Hepatocyte (in vitro differentiated cells): ENCODE data around the gene GPC4. TPM values are rescaled to one million over a fixed set of nuclear protein-coding genes. Genes with fewer than 3 reads are reported as not detected.
A peak's percentile ranks its signal among the peaks of the same experiment; 100 is the strongest.

Source experiments
- DNase-seq: peaks from one replicate; pipeline ENCODE4 v3.0.0-alpha.2; 2016; ENCODE audit warnings: low spot score
- H2AFZ ChIP-seq: fragments of 200-600 bp; sonication (generic); 2 replicates; pipeline ENCODE4 v1.6.0; 2016; ENCODE audit warnings: antibody characterized with exemption, mild to moderate bottlenecking
- H3K27ac ChIP-seq: fragments of 200-600 bp; sonication (generic); 2 replicates; pipeline ENCODE4 v1.5.1; 2016; ENCODE audit warnings: mild to moderate bottlenecking
- H3K27me3 ChIP-seq: fragments of 200-600 bp; sonication (generic); 2 replicates; pipeline ENCODE4 v1.6.1; 2016
- H3K36me3 ChIP-seq: fragments of 200-600 bp; sonication (generic); replicated peaks from 2 replicates; pipeline ENCODE4 v1.5.1; 2016; ENCODE audit warnings: low read depth; ENCODE audit not compliant: insufficient read depth
- H3K4me1 ChIP-seq: fragments of 200-600 bp; sonication (generic); 2 replicates; pipeline ENCODE4 v1.5.1; 2016; ENCODE audit warnings: mild to moderate bottlenecking, moderate library complexity; ENCODE audit not compliant: insufficient read depth
- H3K4me2 ChIP-seq: fragments of 200-600 bp; sonication (generic); 2 replicates; pipeline ENCODE4 v1.6.0; 2016
- H3K4me3 ChIP-seq: fragments of 200-600 bp; sonication (generic); 2 replicates; pipeline ENCODE4 v1.5.1; 2016; ENCODE audit warnings: mild to moderate bottlenecking
- H3K79me2 ChIP-seq: fragments of 200-600 bp; sonication (generic); 2 replicates; pipeline ENCODE4 v1.6.0; 2017; ENCODE audit warnings: mild to moderate bottlenecking
- H3K9me2 ChIP-seq: fragments of 200-600 bp; sonication (generic); replicated peaks from 2 replicates; pipeline ENCODE4 v1.6.0; 2017; ENCODE audit warnings: mild to moderate bottlenecking; ENCODE audit not compliant: insufficient read depth
- H3K9me3 ChIP-seq: fragments of 200-600 bp; sonication (generic); 2 replicates; pipeline ENCODE4 v1.5.1; 2016; ENCODE audit warnings: low read depth, mild to moderate bottlenecking
- H4K20me1 ChIP-seq: fragments of 200-600 bp; sonication (generic); 2 replicates; pipeline ENCODE4 v1.6.0; 2016; ENCODE audit warnings: mild to moderate bottlenecking; ENCODE audit not compliant: insufficient read depth, poor library complexity, severe bottlenecking
- CTCF ChIP-seq: fragments of 200-600 bp; sonication (generic); IDR thresholded peaks from 2 replicates; pipeline ENCODE4 v1.5.1; 2016; ENCODE audit warnings: antibody characterized with exemption, mild to moderate bottlenecking; ENCODE audit not compliant: poor library complexity
- EZH2 ChIP-seq: fragments of 200-600 bp; sonication (generic); IDR thresholded peaks from 2 replicates; pipeline ENCODE4 v1.6.1; 2016; ENCODE audit warnings: antibody characterized with exemption, mild to moderate bottlenecking, borderline replicate concordance
- EZH2phosphoT487 ChIP-seq: fragments of 200-600 bp; sonication (generic); IDR thresholded peaks from one replicate; pipeline ENCODE4 v1.6.1; 2018; ENCODE audit warnings: antibody characterized with exemption, mild to moderate bottlenecking, low read depth, moderate library complexity; ENCODE audit not compliant: unreplicated experiment, severe bottlenecking
- WGBS: methylation state at CpG from one replicate; pipeline ENCODE4 v1.1.6; 2016; ENCODE audit warnings: low lambda C conversion rate; ENCODE audit errors: missing lambda C conversion rate; 5-methylcytosine and 5-hydroxymethylcytosine counted together
- polyA plus RNA-seq: library from polyadenylated mRNA; unstranded; fragments of >200 nt; fragmentation: Nextera tagmentation; extraction: Ambion mirVana; gene quantifications from 2 replicates; pipeline ENCODE4 v1.2.1, GENCODE V29; 2016
- total RNA-seq: library from RNA; depleted of rRNA; stranded (reverse); fragments of >200 nt; gene quantifications from 2 replicates; pipeline ENCODE4 v1.2.3, GENCODE V29; 2014

GPC4 gene
- total and polyA plus RNA-seq, 2 experiments from 2014 or later, result 11.8 to 16.0 TPM

GRCh38 chrX:133362538-133362937 is 52.8 kb downstream of the GPC4 start:
- WGBS, result 54% methylated on average over 2 of the region's 2 CpGs
- no peaks in the 10 kb centered on the region for H3K79me2 ChIP-seq

GRCh38 chrX:133359466-133359865 is 55.8 kb downstream of the GPC4 start:
- H2AFZ ChIP-seq, result no peak overlapping the region
- H3K79me2 ChIP-seq, result no peaks in the 10 kb centered on the region
- H3K4me2 ChIP-seq, result no peak overlapping the region
- WGBS, result 89% methylated on average over 2 of the region's 2 CpGs
- no peaks in the 10 kb centered on the region for H3K9me2 ChIP-seq
- H3K36me3 ChIP-seq, result no peaks in the 10 kb centered on the region
- no peaks in the 10 kb centered on the region for H3K4me1 ChIP-seq
- DNase-seq, result no peak
- no peak overlapping the region for H3K4me3 ChIP-seq
- no peaks in the 10 kb centered on the region for H3K27me3 ChIP-seq
- H3K9me3 ChIP-seq, result no peaks in the 10 kb centered on the region
- H3K27ac ChIP-seq, result no peak overlapping the region
- TF ChIP-seq CTCF (no peak), EZH2phosphoT487 (no peak), EZH2 (no peak)
- H4K20me1 ChIP-seq, result no peaks in the 10 kb centered on the region

More at GRCh38 chrX:133362538-133362937, 52.8 kb downstream of the GPC4 start:
- no peaks in the 10 kb centered on the region for H3K9me3 ChIP-seq
- no peaks in the 10 kb centered on the region for H3K4me1 ChIP-seq
- H3K9me2 ChIP-seq, result no peaks in the 10 kb centered on the region
- H3K36me3 ChIP-seq, result no peaks in the 10 kb centered on the region
- no peak overlapping the region for H3K27ac ChIP-seq
- H3K4me3 ChIP-seq, result no peak overlapping the region
- no peaks in the 10 kb centered on the region for H4K20me1 ChIP-seq
- TF ChIP-seq EZH2 (no peak), EZH2phosphoT487 (no peak)
- DNase-seq, result no peak
- no peak overlapping the region for H2AFZ ChIP-seq
- H3K4me2 ChIP-seq, result no peak overlapping the region
- H3K27me3 ChIP-seq, result no peaks in the 10 kb centered on the region

GRCh38 chrX:133353233-133353632 is 62.1 kb downstream of the GPC4 start:
- Histone ChIP-seq H3K79me2 (no peaks in the 10 kb centered on the region), H3K4me3 (no peak overlapping the region), H3K9me3 (no peaks in the 10 kb centered on the region), H3K27me3 (no peaks in the 10 kb centered on the region), H3K27ac (no peak overlapping the region), H3K4me2 (no peak overlapping the region), H3K36me3 (no peaks in the 10 kb centered on the region), H3K9me2 (no peaks in the 10 kb centered on the region), H3K4me1 (no peaks in the 10 kb centered on the region), H2AFZ (no peak overlapping the region), H4K20me1 (no peaks in the 10 kb centered on the region)
- DNase-seq, result no peak
- TF ChIP-seq EZH2phosphoT487 (no peak), EZH2 (no peak), CTCF (no peak)
- 75% methylated on average over 2 of the region's 2 CpGs for WGBS

- no peak for TF ChIP-seq CTCF
- no peak for TF ChIP-seq EZH2
- no peak for TF ChIP-seq EZH2phosphoT487
- no peaks in the 10 kb centered on the region for H3K36me3 ChIP-seq
- H3K27ac ChIP-seq, result no peak overlapping the region
- H3K27me3 ChIP-seq, result no peaks in the 10 kb centered on the region
- H3K9me3 ChIP-seq, result no peaks in the 10 kb centered on the region
- H3K4me3 ChIP-seq, result no peak overlapping the region
- no peak overlapping the region for H2AFZ ChIP-seq
- peak; percentile 24 for DNase-seq
- 43% methylated on average over 1 of the region's 1 CpG for WGBS
- no peaks in the 10 kb centered on the region for H3K4me1 ChIP-seq
- H3K9me2 ChIP-seq, result no peaks in the 10 kb centered on the region
- no peaks in the 10 kb centered on the region for H4K20me1 ChIP-seq
- no peaks in the 10 kb centered on the region for H3K79me2 ChIP-seq
- H3K4me2 ChIP-seq, result no peak overlapping the region
Observed at GRCh38 chrX:133350751-133351150, 64.5 kb downstream of the GPC4 start.
